Hepatocyte (in vitro differentiated cells): ENCODE measurements around the gene EEF1G. TPM values are rescaled to one million over a fixed set of nuclear protein-coding genes. Genes with fewer than 3 reads are reported as not detected.
A peak's percentile ranks its signal among the peaks of the same experiment; 100 is the strongest.

ENCODE experiments used
- DNase-seq: peaks from one replicate; pipeline ENCODE4 v3.0.0-alpha.2; 2016; ENCODE audit warnings: low spot score
- H2AFZ ChIP-seq: fragments of 200-600 bp; sonication (generic); 2 replicates; pipeline ENCODE4 v1.6.0; 2016; ENCODE audit warnings: antibody characterized with exemption, mild to moderate bottlenecking
- H3K27ac ChIP-seq: fragments of 200-600 bp; sonication (generic); 2 replicates; pipeline ENCODE4 v1.5.1; 2016; ENCODE audit warnings: mild to moderate bottlenecking
- H3K27me3 ChIP-seq: fragments of 200-600 bp; sonication (generic); 2 replicates; pipeline ENCODE4 v1.6.1; 2016
- H3K36me3 ChIP-seq: fragments of 200-600 bp; sonication (generic); replicated peaks from 2 replicates; pipeline ENCODE4 v1.5.1; 2016; ENCODE audit warnings: low read depth; ENCODE audit not compliant: insufficient read depth
- H3K4me1 ChIP-seq: fragments of 200-600 bp; sonication (generic); 2 replicates; pipeline ENCODE4 v1.5.1; 2016; ENCODE audit warnings: mild to moderate bottlenecking, moderate library complexity; ENCODE audit not compliant: insufficient read depth
- H3K4me2 ChIP-seq: fragments of 200-600 bp; sonication (generic); 2 replicates; pipeline ENCODE4 v1.6.0; 2016
- H3K4me3 ChIP-seq: fragments of 200-600 bp; sonication (generic); 2 replicates; pipeline ENCODE4 v1.5.1; 2016; ENCODE audit warnings: mild to moderate bottlenecking
- H3K79me2 ChIP-seq: fragments of 200-600 bp; sonication (generic); 2 replicates; pipeline ENCODE4 v1.6.0; 2017; ENCODE audit warnings: mild to moderate bottlenecking
- H3K9me2 ChIP-seq: fragments of 200-600 bp; sonication (generic); replicated peaks from 2 replicates; pipeline ENCODE4 v1.6.0; 2017; ENCODE audit warnings: mild to moderate bottlenecking; ENCODE audit not compliant: insufficient read depth
- H3K9me3 ChIP-seq: fragments of 200-600 bp; sonication (generic); 2 replicates; pipeline ENCODE4 v1.5.1; 2016; ENCODE audit warnings: low read depth, mild to moderate bottlenecking
- H4K20me1 ChIP-seq: fragments of 200-600 bp; sonication (generic); 2 replicates; pipeline ENCODE4 v1.6.0; 2016; ENCODE audit warnings: mild to moderate bottlenecking; ENCODE audit not compliant: insufficient read depth, poor library complexity, severe bottlenecking
- EZH2 ChIP-seq: fragments of 200-600 bp; sonication (generic); IDR thresholded peaks from 2 replicates; pipeline ENCODE4 v1.6.1; 2016; ENCODE audit warnings: antibody characterized with exemption, mild to moderate bottlenecking, borderline replicate concordance
- EZH2phosphoT487 ChIP-seq: fragments of 200-600 bp; sonication (generic); IDR thresholded peaks from one replicate; pipeline ENCODE4 v1.6.1; 2018; ENCODE audit warnings: antibody characterized with exemption, mild to moderate bottlenecking, low read depth, moderate library complexity; ENCODE audit not compliant: unreplicated experiment, severe bottlenecking
- WGBS: methylation state at CpG from one replicate; pipeline ENCODE4 v1.1.6; 2016; ENCODE audit warnings: low lambda C conversion rate; ENCODE audit errors: missing lambda C conversion rate; 5-methylcytosine and 5-hydroxymethylcytosine counted together
- polyA plus RNA-seq: library from polyadenylated mRNA; unstranded; fragments of >200 nt; fragmentation: Nextera tagmentation; extraction: Ambion mirVana; gene quantifications from 2 replicates; pipeline ENCODE4 v1.2.1, GENCODE V29; 2016
- total RNA-seq: library from RNA; depleted of rRNA; stranded (reverse); fragments of >200 nt; gene quantifications from 2 replicates; pipeline ENCODE4 v1.2.3, GENCODE V29; 2014
- TF ChIP-seq, protein P1 (sequence below): fragments of 200-600 bp; sonication (generic); IDR thresholded peaks from 2 replicates; pipeline ENCODE4 v1.5.1; 2016; ENCODE audit warnings: antibody characterized with exemption, mild to moderate bottlenecking; ENCODE audit not compliant: poor library complexity

The EEF1G gene
- total and polyA plus RNA-seq, 2 experiments from 2014 or later, result 526 to 1,634 TPM

DNA sequence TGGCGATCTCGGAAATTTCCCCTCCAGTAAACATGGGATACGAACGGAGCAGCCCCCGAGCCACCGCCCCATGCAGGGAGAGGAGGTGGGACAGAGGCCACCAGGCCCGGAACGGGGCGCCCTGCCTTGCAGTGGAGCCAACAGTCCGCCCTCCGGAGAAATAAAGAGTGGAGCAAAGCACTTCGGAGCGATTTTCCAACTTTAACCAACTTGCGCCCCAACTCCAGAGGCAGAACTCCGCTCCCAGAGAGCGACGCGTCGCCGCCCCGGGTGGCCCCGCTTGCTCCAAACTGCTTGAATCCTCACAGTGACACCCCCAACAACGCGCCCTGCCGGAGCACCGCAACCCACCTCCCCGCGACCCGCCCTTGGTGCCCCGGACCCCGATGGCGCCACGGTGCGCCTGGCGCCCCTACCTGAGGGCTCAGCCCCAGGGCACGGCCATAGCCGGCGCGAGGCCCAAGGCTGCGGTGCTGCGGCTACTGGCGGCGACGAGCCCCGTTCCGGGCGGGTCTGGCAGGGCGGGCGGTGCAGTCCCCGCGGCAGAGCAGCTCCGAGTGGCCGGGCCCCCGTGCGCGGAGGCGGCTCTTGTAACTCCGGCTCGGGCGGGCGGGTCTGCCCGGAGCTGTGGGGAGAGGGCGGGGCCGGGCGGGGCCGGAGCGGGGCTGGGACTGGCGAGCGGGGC lies 27.3 kb downstream of the EEF1G start, which contains the start of gene AHNAK:
TSS of gene AHNAK (minus strand) at position 563 of the 685 bp plus-strand sequence. CDS start 10,708 bp downstream, outside the sequence.
- WGBS, result 1% methylated on average over 43 of the region's 69 CpGs
- Histone ChIP-seq H3K9me2 (no peaks in the 10 kb centered on the region), H3K36me3 (no peaks in the 10 kb centered on the region), H3K4me1 (peaks cover 61% of the 10 kb centered on the region), H2AFZ (peak within 1 kb of the TSS; percentile 51), H3K4me3 (peak within 1 kb of the TSS; percentile 96), H4K20me1 (peaks cover 36% of the 10 kb centered on the region), H3K27me3 (no peaks in the 10 kb centered on the region), H3K79me2 (peaks cover 51% of the 10 kb centered on the region), H3K27ac (peak within 1 kb of the TSS; percentile 99), H3K4me2 (peak within 1 kb of the TSS; percentile 95), H3K9me3 (no peaks in the 10 kb centered on the region)
- DNase-seq, result peak; percentile 92
- no peak for TF ChIP-seq EZH2
- TF ChIP-seq, protein P1, sequence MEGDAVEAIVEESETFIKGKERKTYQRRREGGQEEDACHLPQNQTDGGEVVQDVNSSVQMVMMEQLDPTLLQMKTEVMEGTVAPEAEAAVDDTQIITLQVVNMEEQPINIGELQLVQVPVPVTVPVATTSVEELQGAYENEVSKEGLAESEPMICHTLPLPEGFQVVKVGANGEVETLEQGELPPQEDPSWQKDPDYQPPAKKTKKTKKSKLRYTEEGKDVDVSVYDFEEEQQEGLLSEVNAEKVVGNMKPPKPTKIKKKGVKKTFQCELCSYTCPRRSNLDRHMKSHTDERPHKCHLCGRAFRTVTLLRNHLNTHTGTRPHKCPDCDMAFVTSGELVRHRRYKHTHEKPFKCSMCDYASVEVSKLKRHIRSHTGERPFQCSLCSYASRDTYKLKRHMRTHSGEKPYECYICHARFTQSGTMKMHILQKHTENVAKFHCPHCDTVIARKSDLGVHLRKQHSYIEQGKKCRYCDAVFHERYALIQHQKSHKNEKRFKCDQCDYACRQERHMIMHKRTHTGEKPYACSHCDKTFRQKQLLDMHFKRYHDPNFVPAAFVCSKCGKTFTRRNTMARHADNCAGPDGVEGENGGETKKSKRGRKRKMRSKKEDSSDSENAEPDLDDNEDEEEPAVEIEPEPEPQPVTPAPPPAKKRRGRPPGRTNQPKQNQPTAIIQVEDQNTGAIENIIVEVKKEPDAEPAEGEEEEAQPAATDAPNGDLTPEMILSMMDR, result no peak
- TF ChIP-seq EZH2phosphoT487, result no peak

DNA sequence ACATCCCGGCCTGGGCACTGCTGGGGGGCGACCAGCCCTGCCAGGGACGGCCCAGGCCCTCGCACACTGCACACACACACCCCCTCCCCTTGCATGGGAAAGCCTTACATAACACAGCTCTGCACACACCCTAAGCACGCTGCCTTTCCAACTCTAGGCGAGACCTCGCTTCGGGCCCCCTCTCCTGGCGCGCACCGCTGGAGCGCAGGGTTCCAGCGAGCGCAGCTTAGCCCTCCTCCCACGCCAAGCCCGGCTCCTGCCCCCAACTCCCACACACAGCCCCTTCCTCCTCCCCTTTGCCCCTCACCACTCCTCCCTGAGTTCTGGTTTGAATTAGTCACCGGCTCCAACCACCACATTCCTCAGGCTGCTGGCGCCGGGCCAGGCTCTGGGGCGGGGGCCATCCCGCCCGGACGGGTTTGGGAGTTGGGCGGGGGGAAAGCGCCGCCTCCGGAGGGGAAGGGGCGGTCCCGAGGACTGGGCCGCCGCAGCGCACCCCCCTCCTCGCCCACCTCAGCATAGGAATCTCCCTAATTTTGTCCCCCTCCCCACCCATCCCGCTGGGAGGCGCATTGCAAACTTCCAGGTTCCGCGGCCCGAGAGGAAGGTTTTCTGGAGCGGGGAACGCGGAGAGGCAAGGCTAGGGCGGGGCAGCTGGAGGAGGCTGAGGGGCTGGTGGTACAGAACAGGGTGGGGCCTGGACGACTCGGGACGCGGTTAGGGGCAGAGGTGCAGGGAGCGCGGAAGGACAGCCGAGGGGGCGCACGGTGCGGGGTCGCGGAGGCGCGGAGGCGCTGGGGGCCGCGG lies 28.1 kb downstream of the EEF1G start:
- WGBS, result 1% methylated on average over 21 of the region's 59 CpGs
- DNase-seq, result peak; percentile 94
- peak overlapping the region; percentile 96 for H3K4me3 ChIP-seq
- H3K4me1 ChIP-seq, result peaks cover 63% of the 10 kb centered on the region
- H4K20me1 ChIP-seq, result peaks cover 43% of the 10 kb centered on the region
- H3K9me2 ChIP-seq, result no peaks in the 10 kb centered on the region
- peak overlapping the region; percentile 99 for H3K27ac ChIP-seq
- H3K9me3 ChIP-seq, result no peaks in the 10 kb centered on the region
- peak overlapping the region; percentile 51 for H2AFZ ChIP-seq
- no peak for TF ChIP-seq EZH2phosphoT487
- TF ChIP-seq, protein P1, result peak; percentile 24
- H3K4me2 ChIP-seq, result peak overlapping the region; percentile 95
- H3K79me2 ChIP-seq, result peaks cover 58% of the 10 kb centered on the region
- no peaks in the 10 kb centered on the region for H3K27me3 ChIP-seq
- H3K36me3 ChIP-seq, result no peaks in the 10 kb centered on the region

DNA sequence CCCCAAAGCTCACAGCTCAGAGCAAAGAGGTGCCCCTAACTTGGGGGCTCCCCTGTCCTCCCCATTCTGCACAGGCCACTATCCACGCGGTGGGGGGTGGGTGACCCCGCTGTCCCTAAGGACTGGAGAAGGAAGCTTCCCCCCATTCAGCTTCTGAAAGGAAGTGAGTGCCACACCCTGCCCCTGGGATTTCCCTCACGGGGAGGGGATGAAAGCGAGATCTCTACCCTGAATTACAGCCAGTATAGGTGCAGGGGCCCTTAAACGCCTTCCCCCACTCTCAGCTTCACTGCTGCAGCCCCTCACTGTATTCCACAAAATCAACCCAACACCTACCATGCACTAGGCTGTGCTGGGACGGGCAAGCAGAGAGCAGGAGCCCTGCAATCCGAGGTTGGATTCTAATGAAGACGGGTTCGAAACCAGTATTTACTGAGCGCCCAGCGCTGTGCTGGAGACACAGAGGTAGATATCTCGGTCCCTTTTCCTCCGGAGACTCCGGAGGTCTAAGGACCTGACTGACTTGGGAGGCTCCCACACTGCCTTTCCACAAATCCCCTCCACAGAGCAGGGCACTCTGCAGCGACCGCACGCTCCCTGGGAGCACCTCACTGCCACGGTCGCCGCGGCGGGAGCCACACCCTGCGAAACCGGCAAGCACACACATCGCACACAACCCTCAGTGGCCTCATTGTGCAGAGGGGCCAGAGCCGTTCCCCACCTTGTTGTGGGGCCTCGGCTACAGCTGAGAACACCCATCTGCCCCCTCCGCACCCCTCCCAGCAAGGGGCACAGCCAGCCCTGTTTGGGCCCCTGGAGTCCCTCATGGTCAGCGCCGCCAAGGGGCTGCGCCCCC lies 28.9 kb downstream of the EEF1G start:
- TF ChIP-seq, protein P1, result no peak
- TF ChIP-seq EZH2phosphoT487 (no peak), EZH2 (no peak)
- Histone ChIP-seq H3K27ac (peak overlapping the region; percentile 99), H3K36me3 (no peaks in the 10 kb centered on the region), H3K9me2 (no peaks in the 10 kb centered on the region), H3K4me2 (peak overlapping the region; percentile 95), H3K27me3 (no peaks in the 10 kb centered on the region), H2AFZ (no peak overlapping the region), H4K20me1 (peaks cover 52% of the 10 kb centered on the region), H3K79me2 (peaks cover 65% of the 10 kb centered on the region), H3K9me3 (no peaks in the 10 kb centered on the region), H3K4me3 (peak overlapping the region; percentile 96), H3K4me1 (peaks cover 72% of the 10 kb centered on the region)
- peak; percentile 55 for DNase-seq
- 7% methylated on average over 32 of the region's 32 CpGs for WGBS
